ENCODE measurements around the gene GPR179.

Gene GPR179

DNA sequence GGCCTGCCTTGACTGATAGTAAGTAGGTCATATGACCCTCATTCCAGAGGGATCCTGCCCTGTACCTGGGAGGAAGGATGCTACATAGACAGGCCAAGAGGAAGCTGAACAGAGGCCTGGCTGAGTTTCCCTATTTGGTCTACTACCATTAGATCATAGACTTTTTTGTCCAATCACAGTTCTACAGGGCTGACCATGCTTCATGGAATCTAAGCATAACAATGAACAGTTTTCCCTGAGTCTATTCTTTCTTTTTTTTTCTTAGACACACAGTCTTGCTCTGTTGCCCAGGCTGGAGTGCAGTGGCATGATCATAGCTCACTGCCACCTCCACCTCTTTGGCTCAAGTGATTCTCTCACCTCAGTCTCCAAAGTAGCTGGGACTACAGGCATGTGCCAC lies 3.9 kb downstream of the GPR179 start:
- no peaks in the 10 kb centered on the region for H3K4me1 ChIP-seq (ENCODE audit: insufficient read depth, low read length, poor library complexity, severe bottlenecking)

DNA sequence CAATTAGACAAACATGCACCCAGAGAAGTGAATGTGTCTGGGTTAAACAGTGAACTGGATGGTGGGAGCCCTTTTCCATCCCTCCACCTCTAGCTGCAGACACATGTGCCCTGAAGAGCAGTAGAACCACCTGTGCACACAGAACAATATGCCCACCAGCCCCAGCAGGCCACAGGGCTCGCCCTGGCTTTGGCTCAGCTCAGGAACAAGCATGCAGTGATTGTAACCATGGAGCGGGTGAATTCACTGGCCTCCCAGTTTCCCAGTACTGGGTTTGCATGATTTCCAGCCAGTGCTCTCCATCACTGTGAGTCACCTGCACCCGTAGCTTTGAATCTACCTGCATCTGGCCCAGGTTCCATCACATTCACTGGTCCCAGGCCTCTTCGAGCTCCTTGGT lies 5.2 kb downstream of the GPR179 start:
- H3K4me2 ChIP-seq (ENCODE audit: low read depth, low read length, poor library complexity, severe bottlenecking), result no peak overlapping the region
- H3F3A ChIP-seq (ENCODE audit: low read depth), result no peaks in the 10 kb centered on the region
- H4K20me1 ChIP-seq (ENCODE audit: insufficient read depth, low read length, poor library complexity, severe bottlenecking), result no peaks in the 10 kb centered on the region
- no peaks in the 10 kb centered on the region for H3K27me3 ChIP-seq (ENCODE audit: insufficient read depth, low read length, poor library complexity, severe bottlenecking)
- H3K4me3 ChIP-seq (ENCODE audit: low read length, poor library complexity, severe bottlenecking), result no peak overlapping the region
- H2AFZ ChIP-seq (ENCODE audit: low read length), result no peak overlapping the region
- H3K36me3 ChIP-seq (ENCODE audit: insufficient read depth, low read length), result no peaks in the 10 kb centered on the region
- H3K9me3 ChIP-seq (ENCODE audit: insufficient read depth, low read depth, low read length), result no peaks in the 10 kb centered on the region
- H3K4me1 ChIP-seq (ENCODE audit: insufficient read depth, low read length, poor library complexity, severe bottlenecking), result no peaks in the 10 kb centered on the region
- TF ChIP-seq, protein P1, sequence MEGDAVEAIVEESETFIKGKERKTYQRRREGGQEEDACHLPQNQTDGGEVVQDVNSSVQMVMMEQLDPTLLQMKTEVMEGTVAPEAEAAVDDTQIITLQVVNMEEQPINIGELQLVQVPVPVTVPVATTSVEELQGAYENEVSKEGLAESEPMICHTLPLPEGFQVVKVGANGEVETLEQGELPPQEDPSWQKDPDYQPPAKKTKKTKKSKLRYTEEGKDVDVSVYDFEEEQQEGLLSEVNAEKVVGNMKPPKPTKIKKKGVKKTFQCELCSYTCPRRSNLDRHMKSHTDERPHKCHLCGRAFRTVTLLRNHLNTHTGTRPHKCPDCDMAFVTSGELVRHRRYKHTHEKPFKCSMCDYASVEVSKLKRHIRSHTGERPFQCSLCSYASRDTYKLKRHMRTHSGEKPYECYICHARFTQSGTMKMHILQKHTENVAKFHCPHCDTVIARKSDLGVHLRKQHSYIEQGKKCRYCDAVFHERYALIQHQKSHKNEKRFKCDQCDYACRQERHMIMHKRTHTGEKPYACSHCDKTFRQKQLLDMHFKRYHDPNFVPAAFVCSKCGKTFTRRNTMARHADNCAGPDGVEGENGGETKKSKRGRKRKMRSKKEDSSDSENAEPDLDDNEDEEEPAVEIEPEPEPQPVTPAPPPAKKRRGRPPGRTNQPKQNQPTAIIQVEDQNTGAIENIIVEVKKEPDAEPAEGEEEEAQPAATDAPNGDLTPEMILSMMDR (conservative IDR thresholded peaks at IDR 0.05; ENCODE audit: low read length), result no peak
- TF ChIP-seq EZH2phosphoT487 (IDR thresholded peaks at IDR 0.05; ENCODE audit: borderline replicate concordance), result no peak
- no peaks in the 10 kb centered on the region for H3K79me2 ChIP-seq (ENCODE audit: insufficient read depth, low read length)
- no peaks in the 10 kb centered on the region for H3K9me2 ChIP-seq (replicated peaks; ENCODE audit: low read depth, low read length)
- no peak overlapping the region for H3K9ac ChIP-seq (ENCODE audit: low read depth, low read length, poor library complexity, severe bottlenecking)

More for the DNA sequence above, 3.9 kb downstream of the GPR179 start:
- H3K9ac ChIP-seq (ENCODE audit: low read depth, low read length, poor library complexity, severe bottlenecking), result no peak overlapping the region
- no peaks in the 10 kb centered on the region for H3K9me2 ChIP-seq (replicated peaks; ENCODE audit: low read depth, low read length)
- no peaks in the 10 kb centered on the region for H3K27me3 ChIP-seq (ENCODE audit: insufficient read depth, low read length, poor library complexity, severe bottlenecking)
- H3K4me3 ChIP-seq (ENCODE audit: low read length, poor library complexity, severe bottlenecking), result no peak overlapping the region
- no peak overlapping the region for H3K4me2 ChIP-seq (ENCODE audit: low read depth, low read length, poor library complexity, severe bottlenecking)
- no peaks in the 10 kb centered on the region for H3K79me2 ChIP-seq (ENCODE audit: insufficient read depth, low read length)
- H3F3A ChIP-seq (ENCODE audit: low read depth), result no peaks in the 10 kb centered on the region
- H3K36me3 ChIP-seq (ENCODE audit: insufficient read depth, low read length), result no peaks in the 10 kb centered on the region
- H4K20me1 ChIP-seq (ENCODE audit: insufficient read depth, low read length, poor library complexity, severe bottlenecking), result no peaks in the 10 kb centered on the region
- H3K9me3 ChIP-seq (ENCODE audit: insufficient read depth, low read depth, low read length), result no peaks in the 10 kb centered on the region
- H2AFZ ChIP-seq (ENCODE audit: low read length), result no peak overlapping the region
- TF ChIP-seq, protein P1 (conservative IDR thresholded peaks at IDR 0.05; ENCODE audit: low read length), result no peak
- no peak for TF ChIP-seq EZH2phosphoT487 (IDR thresholded peaks at IDR 0.05; ENCODE audit: borderline replicate concordance)

DNA sequence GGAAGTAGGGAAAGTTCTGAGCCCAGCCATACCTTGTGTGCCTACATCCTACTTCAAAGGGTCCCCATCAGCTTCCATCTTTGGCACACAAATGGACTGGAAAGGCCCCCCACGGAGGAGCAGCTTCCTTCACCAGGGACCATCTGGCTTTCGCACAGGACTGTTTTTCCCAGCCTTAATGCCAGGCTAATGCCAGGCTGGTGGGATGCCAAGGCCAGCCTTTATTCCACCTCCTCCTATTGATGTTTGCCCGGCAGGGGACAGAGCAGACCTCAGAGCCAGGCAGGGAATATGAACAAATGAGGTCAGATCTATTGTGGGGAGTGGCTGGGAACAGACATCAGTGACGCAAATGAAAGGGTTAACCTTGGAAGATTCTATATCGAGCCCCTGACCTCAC lies 5.7 kb downstream of the GPR179 start:
- no peaks in the 10 kb centered on the region for H3K79me2 ChIP-seq (ENCODE audit: insufficient read depth, low read length)
- TF ChIP-seq, protein P1 (conservative IDR thresholded peaks at IDR 0.05; ENCODE audit: low read length), result no peak
- no peak for TF ChIP-seq EZH2phosphoT487 (IDR thresholded peaks at IDR 0.05; ENCODE audit: borderline replicate concordance)
- no peaks in the 10 kb centered on the region for H4K20me1 ChIP-seq (ENCODE audit: insufficient read depth, low read length, poor library complexity, severe bottlenecking)

More for the DNA sequence above, 5.7 kb downstream of the GPR179 start:
- Histone ChIP-seq H3F3A (ENCODE audit: low read depth) (no peaks in the 10 kb centered on the region), H3K9me2 (replicated peaks; ENCODE audit: low read depth, low read length) (no peaks in the 10 kb centered on the region), H3K27me3 (ENCODE audit: insufficient read depth, low read length, poor library complexity, severe bottlenecking) (no peaks in the 10 kb centered on the region), H3K9ac (ENCODE audit: low read depth, low read length, poor library complexity, severe bottlenecking) (no peak overlapping the region), H3K36me3 (ENCODE audit: insufficient read depth, low read length) (no peaks in the 10 kb centered on the region), H3K9me3 (ENCODE audit: insufficient read depth, low read depth, low read length) (no peaks in the 10 kb centered on the region), H3K4me2 (ENCODE audit: low read depth, low read length, poor library complexity, severe bottlenecking) (no peak overlapping the region), H2AFZ (ENCODE audit: low read length) (no peak overlapping the region), H3K4me1 (ENCODE audit: insufficient read depth, low read length, poor library complexity, severe bottlenecking) (no peaks in the 10 kb centered on the region), H3K4me3 (ENCODE audit: low read length, poor library complexity, severe bottlenecking) (no peak overlapping the region)
